GM23248 (cell line): ENCODE results near the gene VGLL3. TPM values are rescaled to one million over a fixed set of nuclear protein-coding genes. Genes with fewer than 3 reads are reported as not detected.

Experiments
- DNase-seq: peaks from one replicate; pipeline ENCODE4 v3.0.0-alpha.2; 2015
- H2AFZ ChIP-seq: fragments of 200-600 bp; sonication (generic); 2 replicates; pipeline ENCODE4 v1.6.1; 2016; ENCODE audit warnings: antibody characterized with exemption
- H3F3A ChIP-seq: fragments of 200-600 bp; sonication (generic); 2 replicates; pipeline ENCODE4 v1.6.1; 2016; ENCODE audit warnings: mild to moderate bottlenecking, antibody characterized with exemption, mixed run types; ENCODE audit not compliant: insufficient read depth
- H3K27ac ChIP-seq: fragments of 200-600 bp; sonication (generic); 2 replicates; pipeline ENCODE4 v1.5.1; 2016; ENCODE audit warnings: mild to moderate bottlenecking
- H3K27me3 ChIP-seq: fragments of 200-600 bp; sonication (generic); replicated peaks from 2 replicates; pipeline ENCODE4 v1.6.1; 2016; ENCODE audit warnings: mild to moderate bottlenecking; ENCODE audit not compliant: insufficient read depth
- H3K36me3 ChIP-seq: fragments of 200-600 bp; sonication (generic); 2 replicates; pipeline ENCODE4 v1.6.1; 2016; ENCODE audit warnings: low read depth, mild to moderate bottlenecking
- H3K4me1 ChIP-seq: fragments of 200-600 bp; sonication (generic); 2 replicates; pipeline ENCODE4 v1.6.1; 2016; ENCODE audit warnings: mild to moderate bottlenecking; ENCODE audit not compliant: insufficient read depth
- H3K4me2 ChIP-seq: fragments of 200-600 bp; sonication (generic); one replicate; pipeline ENCODE4 v1.6.1; 2016; ENCODE audit warnings: mild to moderate bottlenecking; ENCODE audit not compliant: unreplicated experiment
- H3K4me3 ChIP-seq: fragments of 200-600 bp; sonication (generic); 2 replicates; pipeline ENCODE4 v1.5.1; 2016; ENCODE audit warnings: mild to moderate bottlenecking
- H3K79me2 ChIP-seq: fragments of 200-600 bp; sonication (generic); 2 replicates; pipeline ENCODE4 v1.6.1; 2016; ENCODE audit warnings: mild to moderate bottlenecking; ENCODE audit not compliant: insufficient read depth
- H3K9ac ChIP-seq: fragments of 200-600 bp; sonication (generic); 2 replicates; pipeline ENCODE4 v1.6.1; 2016; ENCODE audit warnings: mild to moderate bottlenecking
- H3K9me2 ChIP-seq: fragments of 200-600 bp; sonication (generic); 2 replicates; pipeline ENCODE4 v1.6.1; 2016; ENCODE audit warnings: mixed run types, mild to moderate bottlenecking, moderate library complexity; ENCODE audit not compliant: insufficient read depth
- H3K9me3 ChIP-seq: fragments of 200-600 bp; sonication (generic); one replicate; pipeline ENCODE4 v1.6.1; 2017; ENCODE audit warnings: low read depth
- H4K20me1 ChIP-seq: fragments of 200-600 bp; sonication (generic); 2 replicates; pipeline ENCODE4 v1.6.0; 2016; ENCODE audit not compliant: insufficient read depth
- EZH2 ChIP-seq: fragments of 200-600 bp; sonication (generic); IDR thresholded peaks from 2 replicates; pipeline ENCODE4 v1.6.1; 2018; ENCODE audit warnings: antibody characterized with exemption, mild to moderate bottlenecking; ENCODE audit not compliant: insufficient read depth, poor library complexity, severe bottlenecking
- EZH2phosphoT487 ChIP-seq: fragments of 200-600 bp; sonication (generic); IDR thresholded peaks from 2 replicates; pipeline ENCODE4 v1.6.1; 2018; ENCODE audit warnings: antibody characterized with exemption, moderate library complexity, mild to moderate bottlenecking, low read depth; ENCODE audit not compliant: insufficient read depth
- WGBS, 2 experiments: methylation state at CpG; one replicate each; pipeline ENCODE4 v1.1.6; 2015 to 2017; ENCODE audit warnings: low lambda C conversion rate in 2 of 2, low coverage in 1 of 2; ENCODE audit errors: missing lambda C conversion rate in 2 of 2; 5-methylcytosine and 5-hydroxymethylcytosine counted together
- in situ Hi-C: fragments of 300-500 bp; cut with MboI; formaldehyde crosslinking; loops from 2 replicates; pipeline ENCODE4 v1.15.0; 2020
- polyA plus RNA-seq: library from polyadenylated mRNA; unstranded; fragments of >200 nt; fragmentation: Nextera tagmentation; extraction: Ambion mirVana; gene quantifications from 2 replicates; pipeline ENCODE4 v1.2.1, GENCODE V29; 2016
- total RNA-seq: library from RNA; depleted of rRNA; stranded (reverse); fragments of >200 nt; shearing (Covaris generic); gene quantifications from 2 replicates; pipeline ENCODE4 v1.2.3, GENCODE V29; 2014

The VGLL3 gene
- total and polyA plus RNA-seq, 2 experiments from 2014 or later, result 85.4 to 213 TPM

DNA sequence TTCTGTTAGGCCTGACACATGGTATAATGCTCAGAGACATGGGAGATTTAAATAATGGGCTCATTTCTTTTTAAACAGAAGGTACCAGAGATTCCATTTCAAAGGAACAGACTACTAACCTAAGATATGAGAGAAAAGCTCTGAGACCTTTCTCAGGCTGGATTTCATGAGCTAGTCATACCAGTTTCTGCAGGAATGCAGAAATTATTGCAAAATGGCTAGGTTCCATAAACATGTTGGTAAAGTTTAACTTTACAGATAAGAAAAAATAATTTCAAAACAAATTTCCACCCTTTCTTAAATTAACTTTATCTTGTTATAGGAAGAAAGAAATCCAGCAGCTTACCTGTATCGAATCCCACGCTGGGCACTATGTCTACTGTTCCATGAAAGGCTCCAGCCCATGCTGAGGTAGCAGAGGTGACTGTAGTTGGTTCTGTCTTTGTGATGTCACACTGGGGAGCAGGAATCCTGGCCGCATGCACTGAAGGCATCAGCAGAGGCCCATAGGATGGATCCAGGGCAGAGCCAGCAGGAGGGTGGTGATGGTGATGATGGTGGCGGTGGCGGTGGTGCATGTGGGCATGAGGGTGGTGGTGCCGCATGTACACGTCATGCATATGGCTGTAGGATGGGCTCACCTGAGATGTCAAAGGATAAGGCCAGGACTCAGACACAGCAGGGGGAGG is 22.6 kb downstream of the VGLL3 start:
- H2AFZ ChIP-seq, result no peak overlapping the region
- H3F3A ChIP-seq, result peaks cover 87% of the 10 kb centered on the region
- H3K9me3 ChIP-seq, result no peaks in the 10 kb centered on the region
- no peaks in the 10 kb centered on the region; the same call in none of the 2 replicates for H4K20me1 ChIP-seq
- H3K79me2 ChIP-seq, result peaks cover 100% of the 10 kb centered on the region
- no peak for DNase-seq
- peak overlapping the region; percentile 33 for H3K9ac ChIP-seq
- peaks cover 87% of the 10 kb centered on the region for H3K36me3 ChIP-seq
- no peak overlapping the region for H3K4me3 ChIP-seq
- in situ Hi-C loops, result no loop called here
- TF ChIP-seq EZH2 (no peak), EZH2phosphoT487 (no peak)
- H3K27ac ChIP-seq, result peak overlapping the region; percentile 54
- WGBS, 2 experiments, result 98 to 99% methylated on average over 7 of the region's 7 CpGs
- no peaks in the 10 kb centered on the region for H3K27me3 ChIP-seq
- H3K4me2 ChIP-seq, result peak overlapping the region; percentile 21
- no peaks in the 10 kb centered on the region for H3K9me2 ChIP-seq
- peaks cover 55% of the 10 kb centered on the region for H3K4me1 ChIP-seq

DNA sequence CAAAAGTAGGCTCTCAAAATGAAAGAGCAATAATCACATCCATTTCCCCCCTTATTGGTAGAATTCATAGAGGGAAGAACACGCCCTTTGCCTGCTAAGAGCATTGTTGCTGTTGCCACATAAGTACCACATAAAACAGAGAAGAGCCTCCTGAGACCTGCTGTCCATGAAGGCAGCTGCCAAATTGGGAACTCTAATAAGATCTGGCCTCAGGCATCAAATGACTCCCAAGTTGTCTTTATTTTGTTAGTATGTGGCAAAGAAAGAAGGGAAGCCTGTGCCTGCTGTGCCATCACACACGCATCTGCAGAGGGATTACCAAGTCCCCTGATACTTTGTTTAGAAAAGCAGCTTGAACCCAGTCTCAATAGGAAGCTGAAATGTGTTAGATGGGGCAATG is 23.9 kb downstream of the VGLL3 start:
- no peak overlapping the region; the same call in 1 of the 2 replicates for H3K4me3 ChIP-seq
- peaks cover 85% of the 10 kb centered on the region for H3F3A ChIP-seq
- in situ Hi-C loops, result no loop called here
- DNase-seq, result peak; percentile 55
- peaks cover 100% of the 10 kb centered on the region for H3K79me2 ChIP-seq
- peaks cover 87% of the 10 kb centered on the region for H3K36me3 ChIP-seq
- no peaks in the 10 kb centered on the region; the same call in none of the 2 replicates for H4K20me1 ChIP-seq
- no peak overlapping the region for H3K9ac ChIP-seq
- no peaks in the 10 kb centered on the region for H3K27me3 ChIP-seq
- H3K4me1 ChIP-seq, result peaks cover 44% of the 10 kb centered on the region
- H3K4me2 ChIP-seq, result no peak overlapping the region
- no peak overlapping the region for H2AFZ ChIP-seq
- H3K9me2 ChIP-seq, result no peaks in the 10 kb centered on the region
- 63 to 70% methylated on average over 2 of the region's 2 CpGs for WGBS, 2 experiments
- H3K9me3 ChIP-seq, result no peaks in the 10 kb centered on the region
- H3K27ac ChIP-seq, result peak overlapping the region; percentile 54
- no peak for TF ChIP-seq EZH2
- TF ChIP-seq EZH2phosphoT487, result no peak

DNA sequence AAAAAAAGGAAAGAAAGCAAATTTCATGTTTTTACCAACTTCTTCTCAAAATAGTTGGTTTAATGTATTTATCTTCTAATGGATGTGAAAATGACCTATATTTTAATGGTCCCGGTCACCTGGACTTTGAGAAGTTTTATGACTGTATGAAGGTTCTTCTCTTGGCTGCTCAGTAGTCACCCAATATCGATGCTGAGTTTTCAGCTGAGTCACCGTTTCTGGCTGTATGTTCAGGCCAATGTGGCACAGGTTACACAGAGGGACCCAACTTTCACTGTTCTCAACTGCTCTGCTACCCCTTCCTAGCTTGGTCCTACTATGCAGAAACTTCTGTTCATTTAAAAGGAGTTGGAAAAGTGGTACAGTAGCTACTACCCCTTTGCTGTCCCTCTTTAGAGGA is 25.8 kb downstream of the VGLL3 start:
- peaks cover 49% of the 10 kb centered on the region for H3K4me1 ChIP-seq
- H3K9me2 ChIP-seq, result no peaks in the 10 kb centered on the region
- H3K9ac ChIP-seq, result no peak overlapping the region
- H3K27ac ChIP-seq, result peak overlapping the region; percentile 39
- H3K4me3 ChIP-seq, result no peak overlapping the region
- H3K27me3 ChIP-seq, result no peaks in the 10 kb centered on the region
- no peak overlapping the region for H2AFZ ChIP-seq
- H3K9me3 ChIP-seq, result no peaks in the 10 kb centered on the region
- WGBS, 2 experiments, result 62 to 65% methylated on average over 3 of the region's 3 CpGs
- DNase-seq, result peak; percentile 58
- TF ChIP-seq EZH2phosphoT487 (no peak), EZH2 (no peak)
- no peaks in the 10 kb centered on the region; the same call in 1 of the 2 replicates for H4K20me1 ChIP-seq
- in situ Hi-C loops, result no loop called here
- H3K36me3 ChIP-seq, result peaks cover 85% of the 10 kb centered on the region
- no peak overlapping the region for H3K4me2 ChIP-seq
- H3K79me2 ChIP-seq, result peaks cover 99% of the 10 kb centered on the region
- H3F3A ChIP-seq, result peaks cover 81% of the 10 kb centered on the region

DNA sequence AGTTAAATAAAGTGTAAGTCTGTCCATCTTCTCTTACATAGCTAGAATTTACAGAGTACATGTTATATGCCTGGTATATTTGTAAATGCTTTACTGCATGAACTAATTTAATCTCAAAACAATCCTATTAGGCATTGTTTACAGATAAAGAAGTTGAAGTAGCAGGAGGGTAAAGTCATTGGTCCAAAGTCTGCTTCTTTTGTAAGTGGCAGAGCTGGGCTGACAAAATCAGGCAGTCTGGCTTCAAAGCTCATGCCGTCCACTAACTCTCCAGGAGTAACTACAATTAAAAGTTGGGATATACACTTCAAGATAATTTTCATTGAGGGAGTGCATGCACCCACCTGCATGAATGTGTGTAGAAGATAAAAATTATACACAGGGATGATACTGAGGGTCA is 27.3 kb downstream of the VGLL3 start:
- peaks cover 65% of the 10 kb centered on the region for H3K4me1 ChIP-seq
- no peak overlapping the region for H3K4me3 ChIP-seq
- peaks cover 91% of the 10 kb centered on the region for H3F3A ChIP-seq
- no peaks in the 10 kb centered on the region for H3K9me2 ChIP-seq
- H2AFZ ChIP-seq, result no peak overlapping the region
- peaks cover 99% of the 10 kb centered on the region for H3K79me2 ChIP-seq
- TF ChIP-seq EZH2 (no peak), EZH2phosphoT487 (no peak)
- no peaks in the 10 kb centered on the region; the same call in 1 of the 2 replicates for H4K20me1 ChIP-seq
- no peak overlapping the region for H3K9ac ChIP-seq
- no peaks in the 10 kb centered on the region for H3K27me3 ChIP-seq
- no peak overlapping the region for H3K4me2 ChIP-seq
- no peak for DNase-seq
- no peaks in the 10 kb centered on the region for H3K9me3 ChIP-seq
- H3K27ac ChIP-seq, result peak overlapping the region; percentile 55; the same call in 1 of the 2 replicates
- peaks cover 90% of the 10 kb centered on the region for H3K36me3 ChIP-seq
- in situ Hi-C loops, result no loop called here
- WGBS, 2 experiments, result 100% methylated on average over 1 of the region's 1 CpG
